Neural cell (in vitro differentiated cells): Measurements from ENCODE around the gene DDN.

Experiments used
- EP300 ChIP-seq: fragments of 450-650 bp; conservative IDR thresholded peaks from 2 replicates; pipeline ENCODE4 v1.6.1; 2014; ENCODE audit warnings: antibody characterized with exemption, mild to moderate bottlenecking, moderate library complexity; ENCODE audit not compliant: poor library complexity, severe bottlenecking
- POLR2AphosphoS5 ChIP-seq: IDR thresholded peaks from 2 replicates; pipeline ENCODE4 v1.6.1; 2012
- TAF1 ChIP-seq: IDR thresholded peaks from 2 replicates; pipeline ENCODE4 v1.6.1; 2012; ENCODE audit warnings: low read depth
- TF ChIP-seq, protein P1 (sequence below): fragments of 450-650 bp; IDR thresholded peaks from 2 replicates; pipeline ENCODE4 v1.5.1; 2014; ENCODE audit warnings: antibody characterized with exemption, mild to moderate bottlenecking, moderate library complexity; ENCODE audit not compliant: poor library complexity, severe bottlenecking

DNA sequence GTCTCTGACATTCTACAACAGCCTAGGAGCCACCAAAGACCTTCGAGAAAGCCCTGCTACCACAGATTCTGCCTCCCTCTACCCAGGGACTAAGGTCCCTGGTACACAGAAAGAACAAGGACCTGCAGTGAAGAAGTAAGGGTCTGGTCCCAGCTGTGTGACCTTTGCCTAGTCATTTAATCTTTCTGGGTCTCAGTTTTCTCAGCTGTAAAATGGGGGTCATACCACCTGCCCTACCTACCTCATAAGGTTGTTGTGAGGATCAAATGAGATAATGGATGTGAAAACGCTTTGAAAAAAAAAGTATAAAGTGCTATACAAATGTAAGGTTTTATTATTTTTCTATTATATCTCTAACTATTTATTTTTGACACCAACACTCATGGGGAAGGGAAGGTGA, 24.6 kb upstream of the DDN start:
- no peak for TF ChIP-seq EP300
- TF ChIP-seq, protein P1, sequence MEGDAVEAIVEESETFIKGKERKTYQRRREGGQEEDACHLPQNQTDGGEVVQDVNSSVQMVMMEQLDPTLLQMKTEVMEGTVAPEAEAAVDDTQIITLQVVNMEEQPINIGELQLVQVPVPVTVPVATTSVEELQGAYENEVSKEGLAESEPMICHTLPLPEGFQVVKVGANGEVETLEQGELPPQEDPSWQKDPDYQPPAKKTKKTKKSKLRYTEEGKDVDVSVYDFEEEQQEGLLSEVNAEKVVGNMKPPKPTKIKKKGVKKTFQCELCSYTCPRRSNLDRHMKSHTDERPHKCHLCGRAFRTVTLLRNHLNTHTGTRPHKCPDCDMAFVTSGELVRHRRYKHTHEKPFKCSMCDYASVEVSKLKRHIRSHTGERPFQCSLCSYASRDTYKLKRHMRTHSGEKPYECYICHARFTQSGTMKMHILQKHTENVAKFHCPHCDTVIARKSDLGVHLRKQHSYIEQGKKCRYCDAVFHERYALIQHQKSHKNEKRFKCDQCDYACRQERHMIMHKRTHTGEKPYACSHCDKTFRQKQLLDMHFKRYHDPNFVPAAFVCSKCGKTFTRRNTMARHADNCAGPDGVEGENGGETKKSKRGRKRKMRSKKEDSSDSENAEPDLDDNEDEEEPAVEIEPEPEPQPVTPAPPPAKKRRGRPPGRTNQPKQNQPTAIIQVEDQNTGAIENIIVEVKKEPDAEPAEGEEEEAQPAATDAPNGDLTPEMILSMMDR, result no peak
- no peak for TF ChIP-seq TAF1
- TF ChIP-seq POLR2AphosphoS5, result no peak
